IMR-90 (cell line): Measurements from ENCODE around the gene AP3D1. TPM values are rescaled to one million over a fixed set of nuclear protein-coding genes. Genes with fewer than 3 reads are reported as not detected.

ENCODE experiments used
- ATAC-seq: fragments of 200-7000 bp; cut with Tn5 transposase; 2 replicates; pipeline ENCODE4 v1.9.1; 2020; ENCODE audit warnings: low read depth, mild to moderate bottlenecking, moderate library complexity
- BruUV-seq: library from RNA; stranded (reverse); fragments of 400-500 nt; replicated peaks from 2 replicates; lab custom pipeline; 2021; lab: Mats Ljungman, UMichigan
- CTCF ChIA-PET: fragments of 300-600 bp; formaldehyde crosslinking; extraction: SDS; loops from one replicate; lab custom pipeline; 2021; ENCODE audit warnings: antibody characterized with exemption; lab: Yijun Ruan, JAX
- POLR2A ChIA-PET: fragments of 300-600 bp; sonication (Branson Sonifier 250); formaldehyde crosslinking; loops from one replicate; lab custom pipeline; 2022; ENCODE audit warnings: antibody characterized with exemption; ENCODE audit not compliant: unreplicated experiment; lab: Charles Lee
- DNase-seq: peaks from one replicate; pipeline ENCODE4 v3.0.0; 2013
- H2AFZ ChIP-seq: replicated peaks from 2 replicates; pipeline ENCODE3; 2013; ENCODE audit warnings: low read length, mild to moderate bottlenecking; ENCODE audit not compliant: poor library complexity
- H2AK5ac ChIP-seq: 2 replicates; pipeline ENCODE4 v1.6.1; 2013; ENCODE audit warnings: low read depth, low read length, inconsistent platforms
- H2AK9ac ChIP-seq: replicated peaks from 2 replicates; pipeline ENCODE3; 2013; ENCODE audit warnings: mild to moderate bottlenecking, low read depth, low read length, moderate library complexity; ENCODE audit not compliant: poor library complexity
- H2BK120ac ChIP-seq: 2 replicates; pipeline ENCODE4 v1.6.1; 2013; ENCODE audit warnings: low read depth, low read length, inconsistent platforms
- H2BK15ac ChIP-seq: 3 replicates; pipeline ENCODE4 v1.6.1; 2013; ENCODE audit warnings: low read depth, low read length, inconsistent platforms
- H2BK20ac ChIP-seq: 2 replicates; pipeline ENCODE4 v1.6.1; 2013; ENCODE audit warnings: low read depth, mild to moderate bottlenecking, inconsistent platforms, low read length, moderate library complexity
- H2BK5ac ChIP-seq: 2 replicates; pipeline ENCODE4 v1.6.1; 2013; ENCODE audit warnings: mild to moderate bottlenecking, low read depth, low read length, inconsistent platforms; ENCODE audit not compliant: poor library complexity, severe bottlenecking
- H3K14ac ChIP-seq: replicated peaks from 2 replicates; pipeline ENCODE4 v1.6.1; 2013; ENCODE audit warnings: low read depth, low read length, inconsistent platforms
- H3K18ac ChIP-seq: 2 replicates; pipeline ENCODE4 v1.6.1; 2013; ENCODE audit warnings: low read depth, low read length, control low read depth
- H3K23ac ChIP-seq: 2 replicates; pipeline ENCODE4 v1.6.1; 2013; ENCODE audit warnings: low read depth, low read length, inconsistent platforms
- H3K27ac ChIP-seq: 2 replicates; pipeline ENCODE4 v1.5.1; 2013; ENCODE audit warnings: mild to moderate bottlenecking, control low read depth, low read length; ENCODE audit not compliant: insufficient read depth
- H3K27me3 ChIP-seq: 2 replicates; pipeline ENCODE4 v1.6.1; 2013; ENCODE audit warnings: low read length; ENCODE audit not compliant: control insufficient read depth, insufficient read depth
- H3K36me3 ChIP-seq: 2 replicates; pipeline ENCODE4 v1.6.1; 2013; ENCODE audit warnings: low read length, mixed read lengths; ENCODE audit not compliant: control insufficient read depth, insufficient read depth
- H3K4ac ChIP-seq: 2 replicates; pipeline ENCODE4 v1.6.1; 2013; ENCODE audit warnings: low read depth, low read length, inconsistent platforms
- H3K4me1 ChIP-seq: 2 replicates; pipeline ENCODE4 v1.6.1; 2013; ENCODE audit warnings: low read length, mixed read lengths; ENCODE audit not compliant: control insufficient read depth, insufficient read depth
- H3K4me2 ChIP-seq: 2 replicates; pipeline ENCODE4 v1.6.1; 2013; ENCODE audit warnings: low read depth, mild to moderate bottlenecking, control low read depth, low read length, moderate library complexity
- H3K4me3 ChIP-seq: 2 replicates; pipeline ENCODE4 v1.5.1; 2013; ENCODE audit warnings: low read depth, mild to moderate bottlenecking, control low read depth, low read length, moderate library complexity; ENCODE audit not compliant: insufficient read depth
- H3K56ac ChIP-seq: 2 replicates; pipeline ENCODE4 v1.6.1; 2013; ENCODE audit warnings: low read length, inconsistent platforms; ENCODE audit not compliant: insufficient read depth; ENCODE audit errors: extremely low read depth
- H3K79me1 ChIP-seq, 2 experiments: 2 replicates each; pipeline ENCODE4 v1.6.1; 2013; ENCODE audit warnings: low read length in 2 of 2, inconsistent platforms in 1 of 2, low read depth in 1 of 2
- H3K9ac ChIP-seq: 2 replicates; pipeline ENCODE4 v1.6.1; 2013; ENCODE audit warnings: low read depth, low read length, control low read depth
- H3K9me1 ChIP-seq: 2 replicates; pipeline ENCODE4 v1.6.1; 2013; ENCODE audit warnings: low read length, inconsistent platforms; ENCODE audit not compliant: insufficient read depth
- H3K9me3 ChIP-seq: 2 replicates; pipeline ENCODE4 v1.6.1; 2013; ENCODE audit warnings: low read length; ENCODE audit not compliant: control insufficient read depth, insufficient read depth
- H4K20me1 ChIP-seq: 2 replicates; pipeline ENCODE4 v1.6.1; 2013; ENCODE audit warnings: low read length, inconsistent platforms; ENCODE audit not compliant: insufficient read depth
- H4K5ac ChIP-seq: 2 replicates; pipeline ENCODE4 v1.6.1; 2013; ENCODE audit warnings: mild to moderate bottlenecking, low read depth, low read length, control low read depth
- H4K8ac ChIP-seq, 2 experiments: 2 replicates each; pipeline ENCODE4 v1.6.1; 2013; ENCODE audit warnings: low read depth in 2 of 2, low read length in 2 of 2, control low read depth in 1 of 2, inconsistent platforms in 1 of 2
- H4K91ac ChIP-seq: 2 replicates; pipeline ENCODE4 v1.6.1; 2013; ENCODE audit warnings: low read depth, low read length, inconsistent platforms; ENCODE audit not compliant: insufficient read depth
- CEBPB ChIP-seq: IDR thresholded peaks from 2 replicates; pipeline ENCODE4 v1.6.1; 2012; ENCODE audit warnings: low read depth, low read length, improper control_type of control experiment
- CTCF ChIP-seq: conservative IDR thresholded peaks from 2 replicates; pipeline ENCODE4 v1.5.1; 2012; ENCODE audit warnings: mild to moderate bottlenecking, low read depth, low read length, improper control_type of control experiment
- FOS ChIP-seq: fragments of 150-350 bp; IDR thresholded peaks from 2 replicates; pipeline ENCODE4 v1.6.1; 2016; ENCODE audit warnings: low read depth, low read length
- MAFK ChIP-seq: IDR thresholded peaks from 2 replicates; pipeline ENCODE4 v1.6.1; 2012; ENCODE audit warnings: low read depth, low read length, improper control_type of control experiment
- MAZ ChIP-seq: IDR thresholded peaks from 2 replicates; pipeline ENCODE4 v1.6.1; 2012; ENCODE audit warnings: low read depth, mild to moderate bottlenecking, low read length, improper control_type of control experiment, moderate library complexity, borderline replicate concordance
- MXI1 ChIP-seq: IDR thresholded peaks from 2 replicates; pipeline ENCODE4 v1.6.1; 2012; ENCODE audit warnings: low read depth, mild to moderate bottlenecking, low read length, moderate library complexity, borderline replicate concordance
- NFE2L2 ChIP-seq: fragments of 150-350 bp; IDR thresholded peaks from 2 replicates; pipeline ENCODE4 v1.6.1; 2016; ENCODE audit warnings: low read depth, mild to moderate bottlenecking, low read length
- POLR2A ChIP-seq: IDR thresholded peaks from 2 replicates; pipeline ENCODE4 v1.6.1; 2012; ENCODE audit warnings: mild to moderate bottlenecking, low read depth, low read length
- RCOR1 ChIP-seq: IDR thresholded peaks from 2 replicates; pipeline ENCODE4 v1.6.1; 2012; ENCODE audit warnings: mild to moderate bottlenecking, low read length, improper control_type of control experiment; ENCODE audit not compliant: insufficient replicate concordance
- SMC3 ChIP-seq: fragments of 150-350 bp; IDR thresholded peaks from 2 replicates; pipeline ENCODE4 v1.6.1; 2016; ENCODE audit warnings: low read depth, mild to moderate bottlenecking, antibody characterized with exemption, low read length, moderate library complexity
- WGBS, 2 experiments: methylation state at CpG; one replicate each; pipeline versions ENCODE4 v1.1.5 to v1.1.7; 2013; ENCODE audit warnings: missing lambda C conversion rate in 2 of 2; ENCODE audit not compliant: insufficient read length in 1 of 2; ENCODE audit errors: extremely low coverage in 2 of 2; 5-methylcytosine and 5-hydroxymethylcytosine counted together
- dilution Hi-C: fragments of 300-500 bp; cut with HindIII; formaldehyde crosslinking; loops from one replicate; pipeline ENCODE4 v1.14.3; 2018; ENCODE audit warnings: low sequenced_read_pairs; ENCODE audit not compliant: unreplicated experiment
- in situ Hi-C: fragments of 300-500 bp; cut with MboI; formaldehyde crosslinking; loops from 3 replicates; pipeline ENCODE4 v1.14.3; 2019; ENCODE audit warnings: low sequenced_read_pairs, inconsistent platforms, mixed read lengths
- intact Hi-C: fragments of 100-400 bp; cut with micrococcal nuclease; formaldehyde crosslinking; loops from 2 replicates; pipeline ENCODE4 v1.10.0; 2022
- polyA plus RNA-seq, 3 experiments: library from polyadenylated mRNA; depleted of rRNA; stranded (reverse); fragments of >200 nt; gene quantifications; 2 replicates each; pipeline ENCODE4 v1.2.3, GENCODE V29; 2012; ENCODE audit warnings: low replicate concordance in 1 of 3
- total RNA-seq: library from RNA; depleted of rRNA; stranded (reverse); fragments of >200 nt; gene quantifications from 2 replicates; pipeline ENCODE4 v1.2.3, GENCODE V29; 2012
- TF ChIP-seq, protein P1 (sequence below): fragments of 150-350 bp; IDR thresholded peaks from 2 replicates; pipeline ENCODE4 v1.6.1; 2017; ENCODE audit warnings: mild to moderate bottlenecking, antibody characterized with exemption, low read length, low read depth

Gene AP3D1
- total and polyA plus RNA-seq, 2 of the 4 experiments (the other 2 are of a cell fraction) = 75.3 to 129 TPM

GRCh38 chr19:2122982-2123381 is 28.4 kb downstream of the AP3D1 start:
- Histone ChIP-seq H2BK5ac (no peak overlapping the region), H3K9me3 (no peaks in the 10 kb centered on the region), H4K5ac (no peak overlapping the region), H4K20me1 (peaks cover 54% of the 10 kb centered on the region), H4K8ac (no peak overlapping the region), H3K4me2 (no peak overlapping the region), H2BK15ac (no peak overlapping the region), H3K9ac (no peak overlapping the region), H3K4ac (no peak overlapping the region), H3K36me3 (peaks cover 78% of the 10 kb centered on the region), H3K4me3 (no peak overlapping the region), H2AK9ac (no peak overlapping the region), H2AFZ (no peak overlapping the region), H2BK120ac (no peak overlapping the region), H3K9me1 (peaks cover 7% of the 10 kb centered on the region; the same call in 1 of the 2 replicates), H3K79me1 (peaks cover 3 to 57% of the 10 kb centered on the region in 2 experiments; a peak in 3 of 4 replicates), H3K27ac (no peak overlapping the region), H3K27me3 (no peaks in the 10 kb centered on the region), H3K18ac (no peak overlapping the region), H4K91ac (no peak overlapping the region), H3K56ac (no peak overlapping the region), H2AK5ac (no peak overlapping the region), H3K4me1 (no peaks in the 10 kb centered on the region), H3K14ac (no peak overlapping the region), H3K23ac (no peak overlapping the region), H2BK20ac (no peak overlapping the region)
- dilution Hi-C loops = no loop called here
- intact Hi-C loops = no loop called here
- ATAC-seq (no peak), DNase-seq (no peak)
- ChIA-PET CTCF (no interaction called here), POLR2A (no interaction called here)
- 100% methylated on average over 1 of the region's 10 CpGs; no CpG with 5 or more reads in 1 of the 2 experiments for WGBS, 2 experiments
- no TSS peak for BruUV-seq
- in situ Hi-C loops = no loop called here
- TF ChIP-seq, protein P1, sequence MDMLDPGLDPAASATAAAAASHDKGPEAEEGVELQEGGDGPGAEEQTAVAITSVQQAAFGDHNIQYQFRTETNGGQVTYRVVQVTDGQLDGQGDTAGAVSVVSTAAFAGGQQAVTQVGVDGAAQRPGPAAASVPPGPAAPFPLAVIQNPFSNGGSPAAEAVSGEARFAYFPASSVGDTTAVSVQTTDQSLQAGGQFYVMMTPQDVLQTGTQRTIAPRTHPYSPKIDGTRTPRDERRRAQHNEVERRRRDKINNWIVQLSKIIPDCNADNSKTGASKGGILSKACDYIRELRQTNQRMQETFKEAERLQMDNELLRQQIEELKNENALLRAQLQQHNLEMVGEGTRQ = no peak
- no peak for TF ChIP-seq FOS
- no peak for TF ChIP-seq NFE2L2
- TF ChIP-seq CTCF = no peak
- TF ChIP-seq SMC3 = no peak
- TF ChIP-seq POLR2A = no peak
- TF ChIP-seq RCOR1 = no peak
- no peak for TF ChIP-seq MAZ
- TF ChIP-seq MXI1 = no peak
- TF ChIP-seq CEBPB = no peak
- no peak for TF ChIP-seq MAFK
